GM12891 (cell line): ENCODE data around the gene TARBP1.

Source experiments
- POLR2A ChIP-seq: IDR thresholded peaks from 2 replicates; pipeline ENCODE4 v1.6.1; 2011; ENCODE audit warnings: low read depth, low read length, control low read depth
- POLR2AphosphoS5 ChIP-seq: IDR thresholded peaks from 2 replicates; pipeline ENCODE4 v1.6.1; 2011; ENCODE audit warnings: low read depth, low read length, control low read depth

GRCh38 chr1:234458352-234459017 lies 20.5 kb downstream of the TARBP1 start:
- TF ChIP-seq POLR2AphosphoS5 (no peak), POLR2A (no peak)
